Measurements from ENCODE around the gene SAMD7. TPM values are rescaled to one million over a fixed set of nuclear protein-coding genes. Genes with fewer than 3 reads are reported as not detected.

Gene SAMD7
- total RNA-seq, 1 experiment from 2014 or later: not detected

- peaks cover 9% of the 10 kb centered on the region; the same call in 1 of the 2 replicates for H3K9me3 ChIP-seq
- ChIA-PET POLR2A (no interaction called here), CTCF (no interaction called here)
- H3K9me3 Mint-ChIP-seq (ENCODE audit: unreplicated experiment): peaks cover 9% of the 10 kb centered on the region
- no peaks in the 10 kb centered on the region for H3K36me3 ChIP-seq (ENCODE audit: control insufficient read depth, insufficient read depth, low read length)
- no peak overlapping the region for H3K4me3 ChIP-seq (ENCODE audit: low read depth, low read length)
- no peak for DNase-seq
- H3K27me3 ChIP-seq (replicated peaks; ENCODE audit: control insufficient read depth, insufficient read depth, low read length): no peaks in the 10 kb centered on the region
- no TSS peak for BruUV-seq (replicated peaks)
- H3K36me3 Mint-ChIP-seq (ENCODE audit: insufficient read depth, unreplicated experiment): no peaks in the 10 kb centered on the region
- no peaks in the 10 kb centered on the region for H3K4me1 Mint-ChIP-seq (ENCODE audit: low read depth, unreplicated experiment)
- H3K4me1 ChIP-seq: no peaks in the 10 kb centered on the region
- H3K27me3 Mint-ChIP-seq (ENCODE audit: insufficient read depth, unreplicated experiment): peaks cover 3% of the 10 kb centered on the region
- no peak for TF ChIP-seq CTCF (IDR thresholded peaks at IDR 0.05; ENCODE audit: insufficient read depth in 1 of 2, low read depth in 1 of 2, low read length in 1 of 2, severe bottlenecking in 1 of 2, unreplicated experiment in 1 of 2)
- no peak overlapping the region for H3K4me3 Mint-ChIP-seq (ENCODE audit: unreplicated experiment)
- intact Hi-C loops (cut with micrococcal nuclease; ENCODE audit: unreplicated experiment): no loop called here
- H3K27ac Mint-ChIP-seq (ENCODE audit: unreplicated experiment): no peak overlapping the region
Observed at GRCh38 chr3:169905404-169905803, 6.0 kb upstream of the SAMD7 start.

GRCh38 chr3:169907476-169907875 lies 3.9 kb upstream of the SAMD7 start:
- no TSS peak for BruUV-seq (replicated peaks)
- POLR2A ChIA-PET: no interaction called here
- Mint-ChIP-seq H3K27ac (ENCODE audit: unreplicated experiment) (no peak overlapping the region), H3K4me3 (ENCODE audit: unreplicated experiment) (no peak overlapping the region), H3K36me3 (ENCODE audit: insufficient read depth, unreplicated experiment) (no peaks in the 10 kb centered on the region), H3K4me1 (ENCODE audit: low read depth, unreplicated experiment) (no peaks in the 10 kb centered on the region), H3K9me3 (ENCODE audit: unreplicated experiment) (peaks cover 9% of the 10 kb centered on the region), H3K27me3 (ENCODE audit: insufficient read depth, unreplicated experiment) (peaks cover 3% of the 10 kb centered on the region)
- no peak for DNase-seq
- Histone ChIP-seq H3K9me3 (no peaks in the 10 kb centered on the region), H3K4me1 (no peaks in the 10 kb centered on the region), H3K27me3 (replicated peaks; ENCODE audit: control insufficient read depth, insufficient read depth, low read length) (no peaks in the 10 kb centered on the region; the same call in 1 of the 2 replicates), H3K36me3 (ENCODE audit: control insufficient read depth, insufficient read depth, low read length) (no peaks in the 10 kb centered on the region), H3K4me3 (ENCODE audit: low read depth, low read length) (no peak overlapping the region)
- intact Hi-C loops (cut with micrococcal nuclease; ENCODE audit: unreplicated experiment): no loop called here
- CTCF ChIA-PET: no interaction called here
- no peak for TF ChIP-seq CTCF (IDR thresholded peaks at IDR 0.05; ENCODE audit: insufficient read depth in 1 of 2, low read depth in 1 of 2, low read length in 1 of 2, severe bottlenecking in 1 of 2, unreplicated experiment in 1 of 2)

- Mint-ChIP-seq H3K9me3 (ENCODE audit: unreplicated experiment) (peaks cover 9% of the 10 kb centered on the region), H3K27me3 (ENCODE audit: insufficient read depth, unreplicated experiment) (peaks cover 3% of the 10 kb centered on the region), H3K4me1 (ENCODE audit: low read depth, unreplicated experiment) (no peaks in the 10 kb centered on the region), H3K27ac (ENCODE audit: unreplicated experiment) (no peak overlapping the region), H3K36me3 (ENCODE audit: insufficient read depth, unreplicated experiment) (no peaks in the 10 kb centered on the region), H3K4me3 (ENCODE audit: unreplicated experiment) (no peak overlapping the region)
- CTCF ChIA-PET: no interaction called here
- BruUV-seq (replicated peaks): no TSS peak
- Histone ChIP-seq H3K27me3 (replicated peaks; ENCODE audit: control insufficient read depth, insufficient read depth, low read length) (no peaks in the 10 kb centered on the region; the same call in 1 of the 2 replicates), H3K9me3 (no peaks in the 10 kb centered on the region), H3K4me3 (ENCODE audit: low read depth, low read length) (no peak overlapping the region), H3K4me1 (no peaks in the 10 kb centered on the region), H3K36me3 (ENCODE audit: control insufficient read depth, insufficient read depth, low read length) (no peaks in the 10 kb centered on the region)
- intact Hi-C loops (cut with micrococcal nuclease; ENCODE audit: unreplicated experiment): no loop called here
- POLR2A ChIA-PET: no interaction called here
- no peak for DNase-seq
- no peak for TF ChIP-seq CTCF (IDR thresholded peaks at IDR 0.05; ENCODE audit: insufficient read depth in 1 of 2, low read depth in 1 of 2, low read length in 1 of 2, severe bottlenecking in 1 of 2, unreplicated experiment in 1 of 2)
Observed at GRCh38 chr3:169907944-169908343, 3.4 kb upstream of the SAMD7 start.

All from Caco-2 (cell line).